Measurements from ENCODE around the gene ELMO1.

GRCh38 chr7:36964297-36964696, 484.4 kb downstream of the ELMO1 start:
- no peak for TF ChIP-seq POLR2A (IDR thresholded peaks at IDR 0.05; ENCODE audit: borderline replicate concordance, extremely low read depth, insufficient read depth, insufficient read length)
- no peak for TF ChIP-seq RAD21 (IDR thresholded peaks at IDR 0.05; ENCODE audit: low read depth)
- TF ChIP-seq EGR1 (IDR thresholded peaks at IDR 0.05; ENCODE audit: low read depth): no peak
- TF ChIP-seq EZH2phosphoT487 (IDR thresholded peaks at IDR 0.05; ENCODE audit: borderline replicate concordance): no peak
- TF ChIP-seq MAX (IDR thresholded peaks at IDR 0.05): no peak
